ENCODE measurements around the gene CCDC68.

The CCDC68 gene

GRCh38 chr18:54852780-54853675, 106.2 kb downstream of the CCDC68 start:
- TF ChIP-seq CTCF (IDR thresholded peaks at IDR 0.05; ENCODE audit: control extremely low read depth, extremely low read depth, low read depth, missing control alignments): no peak
- POLR2A ChIA-PET: no interaction called here
- no peak for DNase-seq (ENCODE audit: extremely low spot score)
- CTCF ChIA-PET: no interaction called here

Data from GM10248 (cell line).